Astrocyte of the cerebellum (primary cell): ENCODE measurements around the gene RBM39.

Experiments used
- DNase-seq: peaks from one replicate; pipeline ENCODE4 v3.0.0-alpha.2; 2011; ENCODE audit warnings: low read depth
- H3K4me3 ChIP-seq: 2 replicates; pipeline ENCODE4 v1.5.1; 2011; ENCODE audit warnings: mild to moderate bottlenecking, low read depth, low read length, moderate library complexity
- CTCF ChIP-seq: IDR thresholded peaks from 2 replicates; pipeline ENCODE4 v1.5.1; 2012; ENCODE audit warnings: low read length, low read depth, moderate library complexity, mild to moderate bottlenecking; ENCODE audit errors: missing control alignments
- in situ Hi-C: cut with HindIII; loops from 2 replicates; pipeline ENCODE4 v1.10.0; 2017; ENCODE audit warnings: low sequenced_read_pairs

Gene RBM39

GRCh38 chr20:35731862-35732643 is 10.0 kb downstream of the RBM39 start:
- TF ChIP-seq CTCF, result no peak
- DNase-seq, result no peak
- H3K4me3 ChIP-seq, result no peak overlapping the region
- in situ Hi-C loops, result loop anchor here (10.0 kb wide), 1 partner anchor 257 kb away; no protein-coding TSS in a partner anchor

GRCh38 chr20:35731469-35731788 is 10.6 kb downstream of the RBM39 start:
- DNase-seq, result no peak
- TF ChIP-seq CTCF, result no peak
- no peak overlapping the region for H3K4me3 ChIP-seq
- in situ Hi-C loops, result loop anchor here (10.0 kb wide), 1 partner anchor 257 kb away; no protein-coding TSS in a partner anchor

- no peak overlapping the region for H3K4me3 ChIP-seq
- no peak for DNase-seq
- in situ Hi-C loops, result loop anchor here (10.0 kb wide), 1 partner anchor 256 kb away; no protein-coding TSS in a partner anchor
- TF ChIP-seq CTCF, result no peak
Observed at GRCh38 chr20:35730583-35731468, 11.2 kb downstream of the RBM39 start.

GRCh38 chr20:35729836-35730582 is 12.1 kb downstream of the RBM39 start:
- no peak for TF ChIP-seq CTCF

GRCh38 chr20:35729283-35729807 is 12.7 kb downstream of the RBM39 start:
- DNase-seq, result no peak
- TF ChIP-seq CTCF, result no peak
- H3K4me3 ChIP-seq, result no peak overlapping the region
- in situ Hi-C loops, result no loop called here

More at GRCh38 chr20:35729836-35730582, 12.1 kb downstream of the RBM39 start:
- no peak overlapping the region for H3K4me3 ChIP-seq
- DNase-seq, result no peak
- in situ Hi-C loops, result loop anchor here (10.0 kb wide), 1 partner anchor 255 kb away; no protein-coding TSS in a partner anchor
